OCI-LY7 (cell line): ENCODE data around the gene CEP89.

Source experiments
- CTCF ChIP-seq: fragments of 200-600 bp; sonication (generic); conservative IDR thresholded peaks from 2 replicates; pipeline ENCODE4 v1.5.1; 2014; ENCODE audit warnings: mild to moderate bottlenecking, antibody characterized with exemption, low read length, moderate library complexity, mixed read lengths
- EZH2phosphoT487 ChIP-seq: fragments of 200-600 bp; sonication (generic); IDR thresholded peaks from 2 replicates; pipeline ENCODE4 v1.6.1; 2018; ENCODE audit warnings: low read depth, borderline replicate concordance, mild to moderate bottlenecking, mixed run types, antibody characterized with exemption, low read length, moderate library complexity, mixed read lengths

- TF ChIP-seq CTCF (no peak), EZH2phosphoT487 (no peak)
Observed at GRCh38 chr19:32872391-32872790, 99.4 kb downstream of the CEP89 start.
